A673 (cell line): ENCODE results near the gene TFB1M. TPM values are rescaled to one million over a fixed set of nuclear protein-coding genes. Genes with fewer than 3 reads are reported as not detected.

Experiments used
- BruUV-seq: library from RNA; stranded (reverse); fragments of 400-500 nt; replicated peaks from 2 replicates; lab custom pipeline; 2021; lab: Mats Ljungman, UMichigan
- CTCF ChIA-PET: fragments of 300-600 bp; sonication (Branson Sonifier 250); formaldehyde crosslinking; loops from one replicate; lab custom pipeline; 2022; ENCODE audit warnings: antibody characterized with exemption; lab: Charles Lee
- POLR2A ChIA-PET: fragments of 300-600 bp; sonication (Branson Sonifier 250); formaldehyde crosslinking; loops from one replicate; lab custom pipeline; 2022; ENCODE audit warnings: antibody characterized with exemption; ENCODE audit not compliant: low non-redundant PET; lab: Charles Lee
- DNase-seq: peaks from one replicate; pipeline ENCODE4 v3.0.0-alpha.2; 2015; ENCODE audit warnings: low spot score
- H3K27ac ChIP-seq: fragments of 200-600 bp; sonication (generic); 2 replicates; pipeline ENCODE4 v1.5.1; 2016; ENCODE audit warnings: mixed run types, low read depth, mild to moderate bottlenecking, mixed read lengths, antibody characterized with exemption, low read length; ENCODE audit not compliant: poor library complexity, severe bottlenecking
- H3K27me3 ChIP-seq: fragments of 200-600 bp; sonication (generic); replicated peaks from 2 replicates; pipeline ENCODE4 v1.6.1; 2017; ENCODE audit warnings: mixed run types, low read depth, mild to moderate bottlenecking, mixed read lengths, antibody characterized with exemption, low read length; ENCODE audit not compliant: insufficient read depth, poor library complexity
- H3K36me3 ChIP-seq: fragments of 200-600 bp; sonication (generic); 2 replicates; pipeline ENCODE4 v1.6.1; 2016; ENCODE audit warnings: mixed run types, mild to moderate bottlenecking, mixed read lengths, antibody characterized with exemption, low read length; ENCODE audit not compliant: insufficient read depth, poor library complexity, severe bottlenecking
- H3K4me1 ChIP-seq: fragments of 200-600 bp; sonication (generic); 2 replicates; pipeline ENCODE4 v1.6.1; 2017; ENCODE audit warnings: mixed run types, mild to moderate bottlenecking, mixed read lengths, antibody characterized with exemption, low read length; ENCODE audit not compliant: insufficient read depth, poor library complexity, severe bottlenecking
- H3K4me3 ChIP-seq: fragments of 200-600 bp; sonication (generic); 2 replicates; pipeline ENCODE4 v1.5.1; 2016; ENCODE audit warnings: low read depth, mixed run types, mild to moderate bottlenecking, mixed read lengths, low read length; ENCODE audit not compliant: poor library complexity, severe bottlenecking
- H3K9me3 ChIP-seq: fragments of 200-600 bp; sonication (generic); 2 replicates; pipeline ENCODE4 v1.6.1; 2016; ENCODE audit warnings: mixed run types, low read depth, mild to moderate bottlenecking, mixed read lengths, antibody characterized with exemption, low read length; ENCODE audit not compliant: poor library complexity, severe bottlenecking
- CTCF ChIP-seq: fragments of 300-800, 200-600 bp; sonication (generic); conservative IDR thresholded peaks from 2 replicates; pipeline ENCODE4 v1.5.1; 2017; ENCODE audit warnings: low read depth, mild to moderate bottlenecking, antibody characterized with exemption, low read length, moderate library complexity, mixed read lengths
- EZH2 ChIP-seq: fragments of 200-600 bp; sonication (generic); IDR thresholded peaks from 2 replicates; pipeline ENCODE4 v1.6.1; 2017; ENCODE audit warnings: borderline replicate concordance, low read depth, mild to moderate bottlenecking, mixed read lengths, antibody characterized with exemption, low read length; ENCODE audit not compliant: poor library complexity, severe bottlenecking
- intact Hi-C: fragments of 100-400 bp; cut with micrococcal nuclease; formaldehyde crosslinking; loops from one replicate; pipeline ENCODE4 v1.10.0; 2022; ENCODE audit not compliant: unreplicated experiment
- total RNA-seq: library from RNA; stranded (reverse); gene quantifications from 2 replicates; pipeline ENCODE4 v1.2.3, GENCODE V29; 2021

The TFB1M gene
- total RNA-seq, 1 experiment from 2014 or later, result 40.3 TPM

GRCh38 chr6:155222506-155222905 is 91.8 kb downstream of the TFB1M start:
- CTCF ChIA-PET, result no interaction called here
- BruUV-seq, result no TSS peak

GRCh38 chr6:155221086-155221485 is 93.2 kb downstream of the TFB1M start:
- CTCF ChIA-PET, result no interaction called here
- no TSS peak for BruUV-seq
- no peak overlapping the region for H3K4me3 ChIP-seq
- DNase-seq, result no peak
- no peaks in the 10 kb centered on the region for H3K36me3 ChIP-seq
- H3K27ac ChIP-seq, result no peak overlapping the region
- H3K27me3 ChIP-seq, result no peaks in the 10 kb centered on the region
- POLR2A ChIA-PET, result no interaction called here
- no peaks in the 10 kb centered on the region for H3K4me1 ChIP-seq
- TF ChIP-seq EZH2 (no peak), CTCF (no peak)
- intact Hi-C loops, result no loop called here
- H3K9me3 ChIP-seq, result no peaks in the 10 kb centered on the region

More at GRCh38 chr6:155222506-155222905, 91.8 kb downstream of the TFB1M start:
- Histone ChIP-seq H3K4me3 (no peak overlapping the region), H3K36me3 (no peaks in the 10 kb centered on the region), H3K27me3 (no peaks in the 10 kb centered on the region), H3K27ac (no peak overlapping the region), H3K9me3 (no peaks in the 10 kb centered on the region), H3K4me1 (no peaks in the 10 kb centered on the region)
- DNase-seq, result no peak
- POLR2A ChIA-PET, result no interaction called here
- intact Hi-C loops, result no loop called here
- TF ChIP-seq EZH2 (no peak), CTCF (no peak)

- BruUV-seq, result no TSS peak
- POLR2A ChIA-PET, result no interaction called here
These were observed 94.4 kb downstream of the TFB1M start for GRCh38 chr6:155219858-155220301.

More at GRCh38 chr6:155219858-155220301, 94.4 kb downstream of the TFB1M start:
- CTCF ChIA-PET, result no interaction called here
- TF ChIP-seq CTCF (no peak), EZH2 (no peak)
- intact Hi-C loops, result no loop called here
- DNase-seq, result no peak
- H3K4me1 ChIP-seq, result no peaks in the 10 kb centered on the region
- no peaks in the 10 kb centered on the region for H3K36me3 ChIP-seq
- H3K27ac ChIP-seq, result no peak overlapping the region
- H3K9me3 ChIP-seq, result no peaks in the 10 kb centered on the region
- no peaks in the 10 kb centered on the region for H3K27me3 ChIP-seq
- no peak overlapping the region for H3K4me3 ChIP-seq
